Liver (tissue), 9 donors: ENCODE data around the gene LRRC4. TPM values are rescaled to one million over a fixed set of nuclear protein-coding genes. Genes with fewer than 3 reads are reported as not detected.

Experiments
- DNase-seq: peaks from one replicate; pipeline ENCODE4 v3.0.0-alpha.2; 2017; ENCODE audit warnings: low spot score
- H3K27ac ChIP-seq, 2 donors: one replicate each; pipeline ENCODE4 v1.7.0; 2013; ENCODE audit warnings: inconsistent platforms in 2 of 2, low read length in 2 of 2, control low read depth in 1 of 2, low read depth in 1 of 2, mild to moderate bottlenecking in 1 of 2
- H3K27me3 ChIP-seq, 4 donors: one replicate each; pipeline versions ENCODE4 v1.6.1 to v1.7.0; 2013; ENCODE audit warnings: low read length in 3 of 4, inconsistent platforms in 1 of 4, mild to moderate bottlenecking in 1 of 4, moderate library complexity in 1 of 4; ENCODE audit not compliant: control insufficient read depth in 4 of 4, insufficient read depth in 4 of 4
- H3K36me3 ChIP-seq, 4 donors: one replicate each; pipeline versions ENCODE4 v1.6.1 to v1.7.0; 2013; ENCODE audit warnings: low read length in 3 of 4, mild to moderate bottlenecking in 3 of 4, low read depth in 1 of 4, moderate library complexity in 1 of 4; ENCODE audit not compliant: control insufficient read depth in 4 of 4, insufficient read depth in 3 of 4
- H3K4me1 ChIP-seq, 4 donors: one replicate each; pipeline versions ENCODE4 v1.6.1 to v1.7.0; 2013; ENCODE audit warnings: low read length in 3 of 4, mild to moderate bottlenecking in 3 of 4, moderate library complexity in 1 of 4; ENCODE audit not compliant: control insufficient read depth in 4 of 4, insufficient read depth in 4 of 4
- H3K4me3 ChIP-seq, 3 donors: one replicate each; pipeline versions ENCODE4 v1.6.1 to v1.7.0; 2013; ENCODE audit warnings: low read length in 3 of 3, control low read depth in 1 of 3, low read depth in 1 of 3, mild to moderate bottlenecking in 1 of 3
- H3K9ac ChIP-seq, 2 donors: one replicate each; pipeline ENCODE4 v1.7.0; 2013; ENCODE audit warnings: low read length in 2 of 2, mild to moderate bottlenecking in 2 of 2, moderate library complexity in 2 of 2, control low read depth in 1 of 2, low read depth in 1 of 2
- H3K9me3 ChIP-seq, 4 donors: one replicate each; pipeline versions ENCODE4 v1.6.1 to v1.7.0; 2013; ENCODE audit warnings: low read length in 3 of 4; ENCODE audit not compliant: control insufficient read depth in 4 of 4
- EGR1 ChIP-seq, 2 donors: IDR thresholded peaks; 2 replicates each; pipeline ENCODE4 v1.6.1; 2016 to 2018; ENCODE audit warnings: antibody characterized with exemption in 2 of 2, low read depth in 2 of 2
- FOXA1 ChIP-seq: IDR thresholded peaks from 2 replicates; pipeline ENCODE4 v1.6.1; 2016; ENCODE audit warnings: antibody characterized with exemption
- GABPA ChIP-seq, 2 donors: IDR thresholded peaks in 1 of 2; conservative IDR thresholded peaks in 1 of 2; 2 replicates each; pipeline ENCODE4 v1.6.1; 2016; ENCODE audit warnings: antibody characterized with exemption in 2 of 2, mild to moderate bottlenecking in 1 of 2, moderate library complexity in 1 of 2
- HNF4A ChIP-seq, 2 donors: conservative IDR thresholded peaks; 2 replicates each; pipeline ENCODE4 v1.6.1; 2016; ENCODE audit warnings: antibody characterized with exemption in 2 of 2, mild to moderate bottlenecking in 2 of 2
- HNF4G ChIP-seq: IDR thresholded peaks from 2 replicates; pipeline ENCODE4 v1.6.1; 2016; ENCODE audit warnings: antibody characterized with exemption
- JUND ChIP-seq, 2 donors: IDR thresholded peaks; 2 replicates each; pipeline ENCODE4 v1.6.1; 2016; ENCODE audit warnings: antibody characterized with exemption in 2 of 2
- NR2F2 ChIP-seq: IDR thresholded peaks from 2 replicates; pipeline ENCODE4 v1.6.1; 2016; ENCODE audit warnings: antibody characterized with exemption
- RAD21 ChIP-seq, 2 donors: IDR thresholded peaks; 2 replicates each; pipeline ENCODE4 v1.6.1; 2016; ENCODE audit warnings: antibody characterized with exemption in 2 of 2, mild to moderate bottlenecking in 2 of 2
- RXRA ChIP-seq, 2 donors: IDR thresholded peaks; 2 replicates each; pipeline ENCODE4 v1.6.1; 2017 to 2018; ENCODE audit warnings: antibody characterized with exemption in 2 of 2, mild to moderate bottlenecking in 1 of 2
- SP1 ChIP-seq: IDR thresholded peaks from 2 replicates; pipeline ENCODE4 v1.6.1; 2018; ENCODE audit warnings: antibody characterized with exemption, mild to moderate bottlenecking
- YY1 ChIP-seq: IDR thresholded peaks from 2 replicates; pipeline ENCODE4 v1.6.1; 2016; ENCODE audit warnings: antibody characterized with exemption, mild to moderate bottlenecking
- WGBS: extraction: QIAGEN DNeasy Blood & Tissue Kit; methylation state at CpG from one replicate; pipeline ENCODE4 v1.1.7; 2013; 5-methylcytosine and 5-hydroxymethylcytosine counted together
- polyA plus RNA-seq, 2 donors: library from polyadenylated mRNA; stranded (reverse) in 1 of 2; unstranded in 1 of 2; fragments of 200-250 nt in 1 of 2; fragments of >200 nt in 1 of 2; fragmentation: Nextera tagmentation in 1 of 2; extraction: Ambion mirVana in 1 of 2; gene quantifications; one replicate each; pipeline versions ENCODE4 v1.2.1 to v1.2.3, GENCODE V29; 2013 to 2015
- total RNA-seq, 2 donors: library from RNA; depleted of rRNA; stranded (reverse); fragments of >200 nt; gene quantifications; one replicate each; pipeline ENCODE4 v1.2.3, GENCODE V29; 2014
- TF ChIP-seq, protein P1 (sequence below): IDR thresholded peaks from 2 replicates; pipeline ENCODE4 v1.6.1; 2016; ENCODE audit warnings: antibody characterized with exemption, mild to moderate bottlenecking
- TF ChIP-seq, protein P2 (sequence below): IDR thresholded peaks from 2 replicates; pipeline ENCODE4 v1.6.1; 2016; ENCODE audit warnings: antibody characterized with exemption
- TF ChIP-seq, protein P3 (sequence below): IDR thresholded peaks from 2 replicates; pipeline ENCODE4 v1.6.1; 2016; ENCODE audit warnings: antibody characterized with exemption
- TF ChIP-seq, protein P4 (sequence below): fragments of 150-350 bp; IDR thresholded peaks from 2 replicates; pipeline ENCODE4 v1.5.1; 2017; ENCODE audit warnings: improper control_type of control experiment, low read depth, low read length; ENCODE audit not compliant: missing input control
- donor health status: healthy.
- donor health status: healthy.
- donor health status: healthy.
- donor health status: healthy.
- donor health status: healthy.

Gene LRRC4
- total and polyA plus RNA-seq, 4 donors, result 0.54 to 2.7 (median 1.2) TPM

DNA sequence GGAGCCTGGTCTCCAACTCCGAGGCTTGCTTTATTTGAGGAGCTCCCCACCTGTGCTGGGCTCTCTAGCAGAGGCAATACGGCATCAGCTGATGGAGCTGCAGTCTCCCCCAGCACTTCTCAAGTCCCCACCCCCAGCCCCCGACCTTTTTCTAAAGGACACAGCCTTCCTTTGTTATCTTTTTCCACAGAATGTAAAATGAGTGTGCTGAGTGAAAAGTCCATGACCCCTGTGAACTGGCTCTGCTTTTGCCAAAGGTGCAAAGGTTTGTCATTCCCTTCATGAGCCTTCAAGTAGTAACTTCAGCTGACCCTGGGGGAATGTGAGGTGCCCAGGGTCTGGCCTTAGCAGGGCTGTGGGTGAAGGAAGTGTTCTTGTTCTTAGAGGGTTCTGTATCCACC is 25.5 kb downstream of the LRRC4 start:
- DNase-seq, result no peak
- Histone ChIP-seq H3K9ac (no peak overlapping the region), H3K4me3 (no peak overlapping the region), H3K36me3 (no peaks in the 10 kb centered on the region), H3K27me3 (no peaks in the 10 kb centered on the region), H3K27ac (peak overlapping the region in 1 of 2 donors; percentile 11), H3K9me3 (no peaks in the 10 kb centered on the region), H3K4me1 (peaks cover 19 to 60% (median 47%) of the 10 kb centered on the region in 4 donors)
- 37% methylated on average over 3 of the region's 3 CpGs for WGBS
- TF ChIP-seq JUND (IDR thresholded peaks at IDR 0.05), result peak; percentile 51 to 60
- TF ChIP-seq GABPA (IDR thresholded peaks at IDR 0.05 in 1 of 2, conservative IDR thresholded peaks at IDR 0.05 in 1 of 2), result no peak
- peak; percentile 92 for TF ChIP-seq SP1
- TF ChIP-seq YY1, result peak; percentile 58
- TF ChIP-seq HNF4G, result peak; percentile 95
- peak; percentile 96 to 98 for TF ChIP-seq HNF4A (conservative IDR thresholded peaks at IDR 0.05)
- TF ChIP-seq, protein P1, sequence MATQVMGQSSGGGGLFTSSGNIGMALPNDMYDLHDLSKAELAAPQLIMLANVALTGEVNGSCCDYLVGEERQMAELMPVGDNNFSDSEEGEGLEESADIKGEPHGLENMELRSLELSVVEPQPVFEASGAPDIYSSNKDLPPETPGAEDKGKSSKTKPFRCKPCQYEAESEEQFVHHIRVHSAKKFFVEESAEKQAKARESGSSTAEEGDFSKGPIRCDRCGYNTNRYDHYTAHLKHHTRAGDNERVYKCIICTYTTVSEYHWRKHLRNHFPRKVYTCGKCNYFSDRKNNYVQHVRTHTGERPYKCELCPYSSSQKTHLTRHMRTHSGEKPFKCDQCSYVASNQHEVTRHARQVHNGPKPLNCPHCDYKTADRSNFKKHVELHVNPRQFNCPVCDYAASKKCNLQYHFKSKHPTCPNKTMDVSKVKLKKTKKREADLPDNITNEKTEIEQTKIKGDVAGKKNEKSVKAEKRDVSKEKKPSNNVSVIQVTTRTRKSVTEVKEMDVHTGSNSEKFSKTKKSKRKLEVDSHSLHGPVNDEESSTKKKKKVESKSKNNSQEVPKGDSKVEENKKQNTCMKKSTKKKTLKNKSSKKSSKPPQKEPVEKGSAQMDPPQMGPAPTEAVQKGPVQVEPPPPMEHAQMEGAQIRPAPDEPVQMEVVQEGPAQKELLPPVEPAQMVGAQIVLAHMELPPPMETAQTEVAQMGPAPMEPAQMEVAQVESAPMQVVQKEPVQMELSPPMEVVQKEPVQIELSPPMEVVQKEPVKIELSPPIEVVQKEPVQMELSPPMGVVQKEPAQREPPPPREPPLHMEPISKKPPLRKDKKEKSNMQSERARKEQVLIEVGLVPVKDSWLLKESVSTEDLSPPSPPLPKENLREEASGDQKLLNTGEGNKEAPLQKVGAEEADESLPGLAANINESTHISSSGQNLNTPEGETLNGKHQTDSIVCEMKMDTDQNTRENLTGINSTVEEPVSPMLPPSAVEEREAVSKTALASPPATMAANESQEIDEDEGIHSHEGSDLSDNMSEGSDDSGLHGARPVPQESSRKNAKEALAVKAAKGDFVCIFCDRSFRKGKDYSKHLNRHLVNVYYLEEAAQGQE, result no peak
- TF ChIP-seq, protein P2, sequence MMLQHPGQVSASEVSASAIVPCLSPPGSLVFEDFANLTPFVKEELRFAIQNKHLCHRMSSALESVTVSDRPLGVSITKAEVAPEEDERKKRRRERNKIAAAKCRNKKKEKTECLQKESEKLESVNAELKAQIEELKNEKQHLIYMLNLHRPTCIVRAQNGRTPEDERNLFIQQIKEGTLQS, result peak; percentile 47
- peak; percentile 11 to 46 for TF ChIP-seq RAD21 (IDR thresholded peaks at IDR 0.05)
- peak; percentile 93 for TF ChIP-seq NR2F2
- TF ChIP-seq, protein P3, sequence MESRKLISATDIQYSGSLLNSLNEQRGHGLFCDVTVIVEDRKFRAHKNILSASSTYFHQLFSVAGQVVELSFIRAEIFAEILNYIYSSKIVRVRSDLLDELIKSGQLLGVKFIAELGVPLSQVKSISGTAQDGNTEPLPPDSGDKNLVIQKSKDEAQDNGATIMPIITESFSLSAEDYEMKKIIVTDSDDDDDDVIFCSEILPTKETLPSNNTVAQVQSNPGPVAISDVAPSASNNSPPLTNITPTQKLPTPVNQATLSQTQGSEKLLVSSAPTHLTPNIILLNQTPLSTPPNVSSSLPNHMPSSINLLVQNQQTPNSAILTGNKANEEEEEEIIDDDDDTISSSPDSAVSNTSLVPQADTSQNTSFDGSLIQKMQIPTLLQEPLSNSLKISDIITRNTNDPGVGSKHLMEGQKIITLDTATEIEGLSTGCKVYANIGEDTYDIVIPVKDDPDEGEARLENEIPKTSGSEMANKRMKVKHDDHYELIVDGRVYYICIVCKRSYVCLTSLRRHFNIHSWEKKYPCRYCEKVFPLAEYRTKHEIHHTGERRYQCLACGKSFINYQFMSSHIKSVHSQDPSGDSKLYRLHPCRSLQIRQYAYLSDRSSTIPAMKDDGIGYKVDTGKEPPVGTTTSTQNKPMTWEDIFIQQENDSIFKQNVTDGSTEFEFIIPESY, result peak; percentile 42
- TF ChIP-seq RXRA (IDR thresholded peaks at IDR 0.05), result peak; percentile 93 to 97
- TF ChIP-seq EGR1 (IDR thresholded peaks at IDR 0.05; ENCODE audit: low read depth in 2 of 2), result peak in 1 of 2 donors; percentile 38
- TF ChIP-seq, protein P4, sequence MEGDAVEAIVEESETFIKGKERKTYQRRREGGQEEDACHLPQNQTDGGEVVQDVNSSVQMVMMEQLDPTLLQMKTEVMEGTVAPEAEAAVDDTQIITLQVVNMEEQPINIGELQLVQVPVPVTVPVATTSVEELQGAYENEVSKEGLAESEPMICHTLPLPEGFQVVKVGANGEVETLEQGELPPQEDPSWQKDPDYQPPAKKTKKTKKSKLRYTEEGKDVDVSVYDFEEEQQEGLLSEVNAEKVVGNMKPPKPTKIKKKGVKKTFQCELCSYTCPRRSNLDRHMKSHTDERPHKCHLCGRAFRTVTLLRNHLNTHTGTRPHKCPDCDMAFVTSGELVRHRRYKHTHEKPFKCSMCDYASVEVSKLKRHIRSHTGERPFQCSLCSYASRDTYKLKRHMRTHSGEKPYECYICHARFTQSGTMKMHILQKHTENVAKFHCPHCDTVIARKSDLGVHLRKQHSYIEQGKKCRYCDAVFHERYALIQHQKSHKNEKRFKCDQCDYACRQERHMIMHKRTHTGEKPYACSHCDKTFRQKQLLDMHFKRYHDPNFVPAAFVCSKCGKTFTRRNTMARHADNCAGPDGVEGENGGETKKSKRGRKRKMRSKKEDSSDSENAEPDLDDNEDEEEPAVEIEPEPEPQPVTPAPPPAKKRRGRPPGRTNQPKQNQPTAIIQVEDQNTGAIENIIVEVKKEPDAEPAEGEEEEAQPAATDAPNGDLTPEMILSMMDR, result no peak
- TF ChIP-seq FOXA1, result peak; percentile 19

DNA sequence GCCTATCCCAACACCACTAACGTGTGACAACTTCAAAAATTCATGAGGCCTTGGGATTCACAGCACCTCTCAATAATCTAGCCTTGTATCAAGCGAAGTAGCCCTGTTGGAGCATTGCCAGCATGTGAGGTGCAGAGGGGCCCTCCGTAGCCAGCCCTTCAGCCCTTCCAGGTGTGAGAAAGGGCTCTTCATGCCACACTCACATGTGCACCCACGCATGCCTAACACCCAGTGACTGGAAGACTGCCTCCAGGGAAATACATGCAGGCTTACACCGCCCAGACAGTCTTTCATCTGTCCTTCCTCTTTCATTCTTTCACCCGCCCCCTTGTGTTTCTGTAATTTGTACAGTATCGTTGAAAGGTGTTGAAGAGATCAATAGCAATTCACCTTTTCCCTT is 26.1 kb downstream of the LRRC4 start:
- WGBS, result 72% methylated on average over 7 of the region's 7 CpGs
- Histone ChIP-seq H3K36me3 (no peaks in the 10 kb centered on the region), H3K27ac (peak overlapping the region in 1 of 2 donors; percentile 35), H3K9ac (no peak overlapping the region), H3K4me3 (no peak overlapping the region), H3K27me3 (no peaks in the 10 kb centered on the region), H3K9me3 (no peaks in the 10 kb centered on the region), H3K4me1 (peaks cover 21 to 65% (median 53%) of the 10 kb centered on the region in 4 donors)
- DNase-seq, result no peak
- TF ChIP-seq RXRA (IDR thresholded peaks at IDR 0.05), result no peak
